Body of pancreas (tissue), 4 donors: ENCODE measurements around the gene NUBPL.

Experiments used
- CTCF ChIP-seq, 7 experiments: fragments of 450-650 bp in 4 of 7; fragments of 200-600 bp in 3 of 7; sonication (generic) in 3 of 7; IDR thresholded peaks; one replicate each; pipeline ENCODE4 v1.5.1; 2016 to 2019; ENCODE audit warnings: antibody characterized with exemption in 7 of 7
- POLR2A ChIP-seq, 3 donors: fragments of 450-650 bp; IDR thresholded peaks; one replicate each; pipeline ENCODE4 v1.6.1; 2016; ENCODE audit warnings: antibody characterized with exemption in 3 of 3, mild to moderate bottlenecking in 2 of 3

- no peak for TF ChIP-seq CTCF (IDR thresholded peaks at IDR 0.05)
- no peak for TF ChIP-seq POLR2A (IDR thresholded peaks at IDR 0.05)
Observed at GRCh38 chr14:31703056-31703455, 141.9 kb downstream of the NUBPL start.
